Measurements from ENCODE around the gene GLT8D2. TPM values are rescaled to one million over a fixed set of nuclear protein-coding genes. Genes with fewer than 3 reads are reported as not detected.
A peak's percentile ranks its signal among the peaks of the same experiment; 100 is the strongest.

The GLT8D2 gene
- polyA plus RNA-seq, 3 donors, result not detected

DNA sequence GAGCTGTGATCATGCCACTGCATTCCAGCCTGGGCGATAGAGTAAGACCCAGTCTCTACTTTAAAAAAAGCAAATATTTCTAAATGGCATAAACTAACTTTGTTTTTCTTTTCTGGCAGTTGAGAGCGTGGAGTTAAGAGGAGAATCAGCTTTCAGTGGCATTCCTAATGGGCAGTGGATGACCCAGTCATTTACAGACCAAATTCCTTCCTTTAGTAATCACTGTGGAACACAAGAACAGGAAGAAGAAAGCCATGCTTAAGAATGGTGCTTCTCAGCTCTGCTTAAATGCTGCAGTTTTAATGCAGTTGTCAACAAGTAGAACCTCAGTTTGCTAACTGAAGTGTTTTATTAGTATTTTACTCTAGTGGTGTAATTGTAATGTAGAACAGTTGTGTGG is 63.2 kb downstream of the GLT8D2 start:
- Histone ChIP-seq H3K27ac (ENCODE audit: low read depth in 1 of 2, low read length in 2 of 2) (no peak overlapping the region), H3K4me2 (replicated peaks; ENCODE audit: extremely low read depth, low read length, poor library complexity, severe bottlenecking) (no peak overlapping the region), H2AFZ (ENCODE audit: insufficient read depth, low read depth, low read length, poor library complexity, severe bottlenecking) (no peak overlapping the region), H3K9ac (ENCODE audit: insufficient read depth, low read length, poor library complexity, severe bottlenecking) (no peak overlapping the region), H3K36me3 (replicated peaks in 1 of 2; ENCODE audit: control insufficient read depth in 1 of 2, insufficient read depth in 2 of 2, low read length in 2 of 2) (peaks cover 65 to 77% of the 10 kb centered on the region in 2 donors), H3K9me3 (replicated peaks in 1 of 2; ENCODE audit: control insufficient read depth in 1 of 2, insufficient read depth in 1 of 2, low read length in 2 of 2) (no peaks in the 10 kb centered on the region), H3K79me2 (ENCODE audit: insufficient read depth, low read length) (no peaks in the 10 kb centered on the region), H3K4me1 (ENCODE audit: control insufficient read depth in 1 of 2, insufficient read depth in 2 of 2, low read length in 2 of 2) (no peaks in the 10 kb centered on the region), H4K20me1 (ENCODE audit: insufficient read depth, low read length) (no peaks in the 10 kb centered on the region), H3K4me3 (replicated peaks in 1 of 3; ENCODE audit: low read depth in 2 of 3, low read length in 3 of 3) (no peak overlapping the region), H3K27me3 (ENCODE audit: control insufficient read depth in 2 of 2, insufficient read depth in 2 of 2, low read length in 2 of 2) (no peaks in the 10 kb centered on the region)
- H3K9me3 Mint-ChIP-seq, result no peaks in the 10 kb centered on the region
- no peak for DNase-seq
- H3K4me1 Mint-ChIP-seq, result no peaks in the 10 kb centered on the region
- WGBS (ENCODE audit: insufficient coverage), result no CpG with 5 or more reads among the region's 2 CpGs
- no peak overlapping the region for H3K27ac Mint-ChIP-seq
- peaks cover 57 to 67% of the 10 kb centered on the region in 2 donors for H3K36me3 Mint-ChIP-seq
- intact Hi-C loops (cut with micrococcal nuclease), result no loop called here
- TF ChIP-seq, protein P1, sequence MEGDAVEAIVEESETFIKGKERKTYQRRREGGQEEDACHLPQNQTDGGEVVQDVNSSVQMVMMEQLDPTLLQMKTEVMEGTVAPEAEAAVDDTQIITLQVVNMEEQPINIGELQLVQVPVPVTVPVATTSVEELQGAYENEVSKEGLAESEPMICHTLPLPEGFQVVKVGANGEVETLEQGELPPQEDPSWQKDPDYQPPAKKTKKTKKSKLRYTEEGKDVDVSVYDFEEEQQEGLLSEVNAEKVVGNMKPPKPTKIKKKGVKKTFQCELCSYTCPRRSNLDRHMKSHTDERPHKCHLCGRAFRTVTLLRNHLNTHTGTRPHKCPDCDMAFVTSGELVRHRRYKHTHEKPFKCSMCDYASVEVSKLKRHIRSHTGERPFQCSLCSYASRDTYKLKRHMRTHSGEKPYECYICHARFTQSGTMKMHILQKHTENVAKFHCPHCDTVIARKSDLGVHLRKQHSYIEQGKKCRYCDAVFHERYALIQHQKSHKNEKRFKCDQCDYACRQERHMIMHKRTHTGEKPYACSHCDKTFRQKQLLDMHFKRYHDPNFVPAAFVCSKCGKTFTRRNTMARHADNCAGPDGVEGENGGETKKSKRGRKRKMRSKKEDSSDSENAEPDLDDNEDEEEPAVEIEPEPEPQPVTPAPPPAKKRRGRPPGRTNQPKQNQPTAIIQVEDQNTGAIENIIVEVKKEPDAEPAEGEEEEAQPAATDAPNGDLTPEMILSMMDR (IDR thresholded peaks at IDR 0.05), result no peak
- H3K4me3 Mint-ChIP-seq, result no peak overlapping the region
- H3K27me3 Mint-ChIP-seq (ENCODE audit: low read depth in 3 of 3), result no peaks in the 10 kb centered on the region

DNA sequence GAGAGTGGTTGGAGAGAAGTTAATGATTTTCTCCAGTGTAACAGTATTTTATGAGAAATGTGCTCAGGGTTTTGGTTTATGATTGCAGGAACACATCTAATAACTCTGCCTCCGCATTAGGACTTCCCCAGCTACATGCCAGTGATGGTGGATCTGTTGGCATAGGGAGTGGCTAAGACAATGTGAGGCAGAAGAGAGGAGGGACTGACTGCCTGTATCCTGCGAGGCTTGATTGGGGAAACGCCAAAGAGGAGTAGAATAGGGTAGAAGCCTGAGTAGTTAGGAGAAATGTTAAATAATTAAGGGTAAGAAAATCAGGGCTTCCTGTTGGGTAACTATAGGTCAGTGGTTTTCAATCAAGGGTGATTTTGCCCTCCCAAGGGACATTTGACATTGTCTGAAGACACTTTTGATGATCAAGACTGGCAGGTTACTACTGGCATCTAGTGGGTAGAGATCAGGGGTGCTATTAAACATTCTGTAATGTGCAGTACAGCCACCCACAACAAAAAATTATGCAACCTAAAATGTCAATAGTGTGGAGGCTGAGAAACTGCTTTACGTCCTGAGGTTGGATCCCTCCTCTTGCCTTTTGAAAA is 71.5 kb downstream of the GLT8D2 start:
- Histone ChIP-seq H3K4me1 (ENCODE audit: control insufficient read depth in 1 of 2, insufficient read depth in 2 of 2, low read length in 2 of 2) (no peaks in the 10 kb centered on the region), H3K27ac (ENCODE audit: low read depth in 1 of 2, low read length in 2 of 2) (peak overlapping the region in 1 of 2 donors; percentile 31), H2AFZ (ENCODE audit: insufficient read depth, low read depth, low read length, poor library complexity, severe bottlenecking) (no peak overlapping the region), H3K27me3 (ENCODE audit: control insufficient read depth in 2 of 2, insufficient read depth in 2 of 2, low read length in 2 of 2) (no peaks in the 10 kb centered on the region), H4K20me1 (ENCODE audit: insufficient read depth, low read length) (peaks cover 60% of the 10 kb centered on the region), H3K4me3 (replicated peaks in 1 of 3; ENCODE audit: low read depth in 2 of 3, low read length in 3 of 3) (no peak overlapping the region), H3K9me3 (replicated peaks in 1 of 2; ENCODE audit: control insufficient read depth in 1 of 2, insufficient read depth in 1 of 2, low read length in 2 of 2) (no peaks in the 10 kb centered on the region), H3K36me3 (replicated peaks in 1 of 2; ENCODE audit: control insufficient read depth in 1 of 2, insufficient read depth in 2 of 2, low read length in 2 of 2) (peaks cover 69 to 89% of the 10 kb centered on the region in 2 donors), H3K9ac (ENCODE audit: insufficient read depth, low read length, poor library complexity, severe bottlenecking) (no peak overlapping the region), H3K4me2 (replicated peaks; ENCODE audit: extremely low read depth, low read length, poor library complexity, severe bottlenecking) (no peak overlapping the region), H3K79me2 (ENCODE audit: insufficient read depth, low read length) (peaks cover 40% of the 10 kb centered on the region)
- DNase-seq, result no peak
- H3K4me3 Mint-ChIP-seq, result no peak overlapping the region
- H3K27ac Mint-ChIP-seq, result peak overlapping the region in 2 of 7 donors; percentile 43
- no peaks in the 10 kb centered on the region for H3K9me3 Mint-ChIP-seq
- TF ChIP-seq, protein P1 (IDR thresholded peaks at IDR 0.05), result no peak
- H3K27me3 Mint-ChIP-seq (ENCODE audit: low read depth in 3 of 3), result no peaks in the 10 kb centered on the region
- intact Hi-C loops (cut with micrococcal nuclease), result no loop called here
- H3K4me1 Mint-ChIP-seq, result peaks cover 3% of the 10 kb centered on the region
- WGBS (ENCODE audit: insufficient coverage), result 91% methylated on average over 3 of the region's 4 CpGs
- H3K36me3 Mint-ChIP-seq, result peaks cover 69 to 81% of the 10 kb centered on the region in 2 donors

Measured in CD14-positive monocyte (primary cell).